ENCODE results near the gene FADS3. TPM values are rescaled to one million over a fixed set of nuclear protein-coding genes. Genes with fewer than 3 reads are reported as not detected.

FADS3 gene
- total and polyA plus RNA-seq, 2 of the 13 experiments (the other 11 are each of a cell fraction or from before 2014, with no cell fraction given) = 13.4 to 23.2 TPM

DNA sequence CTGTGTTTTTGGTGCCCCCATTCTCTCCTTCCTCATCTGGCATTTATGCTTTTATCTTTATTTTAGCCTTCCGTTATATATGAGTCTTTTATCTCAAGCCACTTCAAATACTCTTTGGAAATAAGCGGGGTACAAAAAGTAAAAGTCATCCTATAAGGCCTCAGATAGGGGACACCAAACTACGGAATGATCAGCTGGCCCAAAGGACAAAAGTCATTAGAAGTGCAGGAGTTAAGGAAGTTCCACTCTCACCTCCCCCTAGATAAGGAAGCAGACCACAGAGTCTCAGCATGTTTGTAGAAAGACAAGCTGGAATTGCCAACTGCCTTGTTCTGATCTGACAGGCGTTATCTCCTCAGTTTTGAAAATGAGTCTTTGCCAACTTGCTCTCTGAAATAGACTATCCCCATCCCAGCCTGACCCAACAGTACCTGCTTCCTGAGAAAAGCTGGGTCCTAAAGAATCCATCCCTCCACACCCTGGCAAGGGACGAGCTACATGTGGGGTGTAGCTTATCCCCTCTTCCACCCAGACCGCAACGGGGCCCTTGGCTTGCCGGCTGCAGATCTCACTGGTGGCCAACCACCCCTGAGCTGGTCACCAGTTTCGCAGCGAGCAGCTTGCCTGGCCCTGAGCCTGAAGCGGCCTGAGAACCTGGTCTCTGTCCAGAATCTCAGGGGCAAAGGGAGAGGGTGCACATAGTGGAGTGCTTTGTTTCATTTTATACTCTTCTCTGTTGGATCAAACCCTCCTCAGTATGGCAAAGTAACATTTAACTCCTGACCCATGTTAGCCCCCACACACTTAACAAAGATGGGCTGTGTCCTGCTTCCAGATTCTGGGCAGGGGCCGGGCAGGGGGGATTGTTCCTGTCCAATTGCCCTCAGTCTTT, 49.5 kb downstream of the FADS3 start (continued):
- TF ChIP-seq, protein P1, sequence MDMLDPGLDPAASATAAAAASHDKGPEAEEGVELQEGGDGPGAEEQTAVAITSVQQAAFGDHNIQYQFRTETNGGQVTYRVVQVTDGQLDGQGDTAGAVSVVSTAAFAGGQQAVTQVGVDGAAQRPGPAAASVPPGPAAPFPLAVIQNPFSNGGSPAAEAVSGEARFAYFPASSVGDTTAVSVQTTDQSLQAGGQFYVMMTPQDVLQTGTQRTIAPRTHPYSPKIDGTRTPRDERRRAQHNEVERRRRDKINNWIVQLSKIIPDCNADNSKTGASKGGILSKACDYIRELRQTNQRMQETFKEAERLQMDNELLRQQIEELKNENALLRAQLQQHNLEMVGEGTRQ (IDR thresholded peaks at IDR 0.05; ENCODE audit: low read depth, low read length) = no peak
- TF ChIP-seq, protein P1 (CRISPR knock-in tag; IDR thresholded peaks at IDR 0.05; ENCODE audit: borderline replicate concordance) = no peak
- TF ChIP-seq ZNF615 (CRISPR knock-in tag; IDR thresholded peaks at IDR 0.05; ENCODE audit: borderline replicate concordance) = no peak
- no peak for TF ChIP-seq MTF1 (CRISPR knock-in tag; IDR thresholded peaks at IDR 0.05)

DNA sequence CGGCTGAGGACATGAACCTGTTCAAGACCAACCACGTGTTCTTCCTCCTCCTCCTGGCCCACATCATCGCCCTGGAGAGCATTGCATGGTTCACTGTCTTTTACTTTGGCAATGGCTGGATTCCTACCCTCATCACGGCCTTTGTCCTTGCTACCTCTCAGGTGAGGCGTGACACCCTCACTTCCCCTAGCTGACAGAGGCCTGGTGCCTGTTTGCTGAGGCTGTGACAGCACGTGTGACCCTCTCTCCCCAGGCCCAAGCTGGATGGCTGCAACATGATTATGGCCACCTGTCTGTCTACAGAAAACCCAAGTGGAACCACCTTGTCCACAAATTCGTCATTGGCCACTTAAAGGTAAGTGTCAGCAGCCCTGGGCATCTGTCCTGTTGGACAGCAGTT, 51.0 kb downstream of the FADS3 start:
- 87% methylated on average over 7 of the region's 7 CpGs for WGBS (ENCODE audit: low lambda C conversion rate)
- BruUV-seq (replicated peaks) = no TSS peak
- intact Hi-C loops (cut with micrococcal nuclease; ENCODE audit: unreplicated experiment) = no loop called here
- DNase-seq (ENCODE audit: low spot score) = no peak
- ChIA-PET POLR2A (no interaction called here), CTCF (ENCODE audit: low intra/inter-chr PET ratio, low total read pairs) (no interaction called here)
- no peak overlapping the region for H3K27ac ChIP-seq (ENCODE audit: extremely low read length, insufficient read depth, low read length)
- H3K79me2 ChIP-seq (ENCODE audit: insufficient read depth, low read length) = no peaks in the 10 kb centered on the region
- in situ Hi-C loops (cut with HindIII; ENCODE audit: extremely low pct_ligation_motif_present, low pct_unique_long_range_greater_than_20kb) = no loop called here
- H3K4me2 ChIP-seq (ENCODE audit: low read depth, low read length) = no peak overlapping the region
- no peak overlapping the region for H3K4me3 ChIP-seq (replicated peaks in 1 of 3; ENCODE audit: insufficient read depth in 1 of 3, low read depth in 2 of 3, low read length in 3 of 3)
- H3K27me3 ChIP-seq (ENCODE audit: control insufficient read depth in 1 of 2, insufficient read depth in 2 of 2, low read length in 2 of 2) = no peaks in the 10 kb centered on the region
- H3K9ac ChIP-seq (ENCODE audit: insufficient read depth, low read depth, low read length) = no peak overlapping the region
- ATAC-seq = no peak
- FAIRE-seq = no peak
- H3K9me3 ChIP-seq (ENCODE audit: low read length) = no peaks in the 10 kb centered on the region
- no peaks in the 10 kb centered on the region for H4K20me1 ChIP-seq (ENCODE audit: insufficient read depth, low read length)
- no peak overlapping the region for H2AFZ ChIP-seq (ENCODE audit: low read length)
- no peaks in the 10 kb centered on the region for H3K4me1 ChIP-seq (ENCODE audit: insufficient read depth, low read length)
- H3K36me3 ChIP-seq (replicated peaks in 1 of 2; ENCODE audit: control insufficient read depth in 1 of 2, insufficient read depth in 2 of 2, low read length in 2 of 2) = peaks cover 3 to 45% of the 10 kb centered on the region in 2 experiments
- no peak for TF ChIP-seq FOXP1 (IDR thresholded peaks at IDR 0.05)
- no peak for TF ChIP-seq FOXP1 (CRISPR knock-in tag; IDR thresholded peaks at IDR 0.05)
- TF ChIP-seq KLF11 (CRISPR knock-in tag; IDR thresholded peaks at IDR 0.05) = no peak
- TF ChIP-seq TEAD2 (CRISPR knock-in tag; IDR thresholded peaks at IDR 0.05) = no peak
- TF ChIP-seq, protein P2, sequence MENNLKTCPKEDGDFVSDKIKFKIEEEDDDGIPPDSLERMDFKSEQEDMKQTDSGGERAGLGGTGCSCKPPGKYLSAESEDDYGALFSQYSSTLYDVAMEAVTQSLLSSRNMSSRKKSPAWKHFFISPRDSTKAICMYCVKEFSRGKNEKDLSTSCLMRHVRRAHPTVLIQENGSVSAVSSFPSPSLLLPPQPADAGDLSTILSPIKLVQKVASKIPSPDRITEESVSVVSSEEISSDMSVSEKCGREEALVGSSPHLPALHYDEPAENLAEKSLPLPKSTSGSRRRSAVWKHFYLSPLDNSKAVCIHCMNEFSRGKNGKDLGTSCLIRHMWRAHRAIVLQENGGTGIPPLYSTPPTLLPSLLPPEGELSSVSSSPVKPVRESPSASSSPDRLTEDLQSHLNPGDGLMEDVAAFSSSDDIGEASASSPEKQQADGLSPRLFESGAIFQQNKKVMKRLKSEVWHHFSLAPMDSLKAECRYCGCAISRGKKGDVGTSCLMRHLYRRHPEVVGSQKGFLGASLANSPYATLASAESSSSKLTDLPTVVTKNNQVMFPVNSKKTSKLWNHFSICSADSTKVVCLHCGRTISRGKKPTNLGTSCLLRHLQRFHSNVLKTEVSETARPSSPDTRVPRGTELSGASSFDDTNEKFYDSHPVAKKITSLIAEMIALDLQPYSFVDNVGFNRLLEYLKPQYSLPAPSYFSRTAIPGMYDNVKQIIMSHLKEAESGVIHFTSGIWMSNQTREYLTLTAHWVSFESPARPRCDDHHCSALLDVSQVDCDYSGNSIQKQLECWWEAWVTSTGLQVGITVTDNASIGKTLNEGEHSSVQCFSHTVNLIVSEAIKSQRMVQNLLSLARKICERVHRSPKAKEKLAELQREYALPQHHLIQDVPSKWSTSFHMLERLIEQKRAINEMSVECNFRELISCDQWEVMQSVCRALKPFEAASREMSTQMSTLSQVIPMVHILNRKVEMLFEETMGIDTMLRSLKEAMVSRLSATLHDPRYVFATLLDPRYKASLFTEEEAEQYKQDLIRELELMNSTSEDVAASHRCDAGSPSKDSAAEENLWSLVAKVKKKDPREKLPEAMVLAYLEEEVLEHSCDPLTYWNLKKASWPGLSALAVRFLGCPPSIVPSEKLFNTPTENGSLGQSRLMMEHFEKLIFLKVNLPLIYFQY (CRISPR knock-in tag; IDR thresholded peaks at IDR 0.05; ENCODE audit: borderline replicate concordance) = no peak
- TF ChIP-seq RBFOX2 (IDR thresholded peaks at IDR 0.05; ENCODE audit: low read depth, low read length) = no peak
- TF ChIP-seq, protein P3, sequence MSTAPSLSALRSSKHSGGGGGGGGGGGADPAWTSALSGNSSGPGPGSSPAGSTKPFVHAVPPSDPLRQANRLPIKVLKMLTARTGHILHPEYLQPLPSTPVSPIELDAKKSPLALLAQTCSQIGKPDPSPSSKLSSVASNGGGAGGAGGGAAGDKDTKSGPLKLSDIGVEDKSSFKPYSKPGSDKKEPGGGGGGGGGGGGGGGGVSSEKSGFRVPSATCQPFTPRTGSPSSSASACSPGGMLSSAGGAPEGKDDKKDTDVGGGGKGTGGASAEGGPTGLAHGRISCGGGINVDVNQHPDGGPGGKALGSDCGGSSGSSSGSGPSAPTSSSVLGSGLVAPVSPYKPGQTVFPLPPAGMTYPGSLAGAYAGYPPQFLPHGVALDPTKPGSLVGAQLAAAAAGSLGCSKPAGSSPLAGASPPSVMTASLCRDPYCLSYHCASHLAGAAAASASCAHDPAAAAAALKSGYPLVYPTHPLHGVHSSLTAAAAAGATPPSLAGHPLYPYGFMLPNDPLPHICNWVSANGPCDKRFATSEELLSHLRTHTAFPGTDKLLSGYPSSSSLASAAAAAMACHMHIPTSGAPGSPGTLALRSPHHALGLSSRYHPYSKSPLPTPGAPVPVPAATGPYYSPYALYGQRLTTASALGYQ (CRISPR knock-in tag; IDR thresholded peaks at IDR 0.05) = no peak
- no peak for TF ChIP-seq ZBTB21 (CRISPR knock-in tag; IDR thresholded peaks at IDR 0.05)
- no peak for TF ChIP-seq PAX8 (CRISPR knock-in tag; IDR thresholded peaks at IDR 0.05; ENCODE audit: borderline replicate concordance)
- TF ChIP-seq SP1 (IDR thresholded peaks at IDR 0.05) = no peak
- TF ChIP-seq SP1 (CRISPR knock-in tag; IDR thresholded peaks at IDR 0.05) = no peak
- TF ChIP-seq TBL1XR1 (IDR thresholded peaks at IDR 0.05; ENCODE audit: borderline replicate concordance, low read length, partially characterized antibody) = no peak
- TF ChIP-seq ZNF12 (CRISPR knock-in tag; IDR thresholded peaks at IDR 0.05) = no peak
